HG02763 (cell line): ENCODE data around the gene HCFC1.

ENCODE experiments used
- ATAC-seq: cut with Tn5 transposase; IDR thresholded peaks from one replicate; pipeline ENCODE4 v1.9.1; 2021; ENCODE audit warnings: mild to moderate bottlenecking, moderate library complexity; ENCODE audit not compliant: unreplicated experiment

The HCFC1 gene

GRCh38 chrX:153905481-153906095, 66.0 kb downstream of the HCFC1 start:
- no peak for ATAC-seq

- no peak for ATAC-seq
These were observed 67.3 kb downstream of the HCFC1 start, which contains the start of gene AVPR2 for GRCh38 chrX:153903991-153904957. TSS of gene AVPR2 (plus strand) at chrX:153904673. CDS start at chrX:153905146, 473 bp downstream.

- no peak for ATAC-seq
These were observed 68.2 kb downstream of the HCFC1 start for GRCh38 chrX:153903238-153903980.

- no peak for ATAC-seq
These were observed 69.2 kb downstream of the HCFC1 start for GRCh38 chrX:153902385-153902784.

GRCh38 chrX:153901753-153902140, 69.9 kb downstream of the HCFC1 start:
- ATAC-seq, result no peak

- ATAC-seq, result peak; percentile 63
These were observed 70.5 kb downstream of the HCFC1 start for GRCh38 chrX:153900831-153901752.

GRCh38 chrX:153897899-153898298, 73.7 kb downstream of the HCFC1 start:
- no peak for ATAC-seq
